Putamen (tissue), 1 donor: ENCODE results near the gene CEP44.
"Not testable (repeated sequence)": the region's sequence is repeated elsewhere in the genome, so short reads cannot be mapped to it uniquely, and the experiment has no call there.

Experiments used
- DNase-seq: peaks from one replicate; pipeline ENCODE4 v3.0.0-alpha.2; 2016; ENCODE audit warnings: low spot score

Gene CEP44

GRCh38 chr4:174283507-174284471, at the start of gene CEP44, which contains the start of gene FBXO8:
Gene CEP44 (plus strand): TSS chr4:174283911. CDS start chr4:174299122, 15,211 bp downstream.
Gene FBXO8 (minus strand): TSS chr4:174283667. CDS start chr4:174263092, 20,575 bp downstream.
- DNase-seq, result peak; percentile 88

- no peak for DNase-seq
Observed at GRCh38 chr4:174236359-174236758, 47.4 kb upstream of the CEP44 start.

GRCh38 chr4:174241162-174241561, 42.5 kb upstream of the CEP44 start:
- no peak for DNase-seq

- no peak for DNase-seq
Observed at GRCh38 chr4:174244441-174244840, 39.3 kb upstream of the CEP44 start.

- no peak for DNase-seq
Observed at GRCh38 chr4:174245714-174246113, 38.0 kb upstream of the CEP44 start.

GRCh38 chr4:174248407-174248806, 35.3 kb upstream of the CEP44 start:
- no peak for DNase-seq

- no peak for DNase-seq
Observed at GRCh38 chr4:174252412-174252811, 31.3 kb upstream of the CEP44 start.

- no peak for DNase-seq
Observed at GRCh38 chr4:174254613-174255012, 29.1 kb upstream of the CEP44 start.

- DNase-seq, result no peak
Observed at GRCh38 chr4:174255374-174255773, 28.3 kb upstream of the CEP44 start.

- DNase-seq, result no peak
Observed at GRCh38 chr4:174255786-174256185, 27.9 kb upstream of the CEP44 start.

- no peak for DNase-seq
Observed at GRCh38 chr4:174256277-174256713, 27.4 kb upstream of the CEP44 start.

- DNase-seq, result no peak
Observed at GRCh38 chr4:174259580-174259979, 24.1 kb upstream of the CEP44 start.

- DNase-seq, result no peak
Observed at GRCh38 chr4:174260099-174260498, 23.6 kb upstream of the CEP44 start.

GRCh38 chr4:174261432-174261831, 22.3 kb upstream of the CEP44 start:
- not testable (repeated sequence) for DNase-seq

GRCh38 chr4:174262624-174263444, 20.9 kb upstream of the CEP44 start:
- DNase-seq, result no peak

- DNase-seq, result no peak
Observed at GRCh38 chr4:174263445-174263736, 20.3 kb upstream of the CEP44 start.

- no peak for DNase-seq
Observed at GRCh38 chr4:174265916-174266315, 17.8 kb upstream of the CEP44 start.

- DNase-seq, result no peak
Observed at GRCh38 chr4:174266416-174266815, 17.3 kb upstream of the CEP44 start.

- no peak for DNase-seq
Observed at GRCh38 chr4:174273930-174274329, 9.8 kb upstream of the CEP44 start.

GRCh38 chr4:174274436-174274835, 9.3 kb upstream of the CEP44 start:
- DNase-seq, result no peak

GRCh38 chr4:174275101-174275500, 8.6 kb upstream of the CEP44 start:
- no peak for DNase-seq

- no peak for DNase-seq
Observed at GRCh38 chr4:174277433-174277832, 6.3 kb upstream of the CEP44 start.

GRCh38 chr4:174278467-174278866, 5.2 kb upstream of the CEP44 start:
- no peak for DNase-seq
